ENCODE measurements around the gene TUSC2.

Gene TUSC2

DNA sequence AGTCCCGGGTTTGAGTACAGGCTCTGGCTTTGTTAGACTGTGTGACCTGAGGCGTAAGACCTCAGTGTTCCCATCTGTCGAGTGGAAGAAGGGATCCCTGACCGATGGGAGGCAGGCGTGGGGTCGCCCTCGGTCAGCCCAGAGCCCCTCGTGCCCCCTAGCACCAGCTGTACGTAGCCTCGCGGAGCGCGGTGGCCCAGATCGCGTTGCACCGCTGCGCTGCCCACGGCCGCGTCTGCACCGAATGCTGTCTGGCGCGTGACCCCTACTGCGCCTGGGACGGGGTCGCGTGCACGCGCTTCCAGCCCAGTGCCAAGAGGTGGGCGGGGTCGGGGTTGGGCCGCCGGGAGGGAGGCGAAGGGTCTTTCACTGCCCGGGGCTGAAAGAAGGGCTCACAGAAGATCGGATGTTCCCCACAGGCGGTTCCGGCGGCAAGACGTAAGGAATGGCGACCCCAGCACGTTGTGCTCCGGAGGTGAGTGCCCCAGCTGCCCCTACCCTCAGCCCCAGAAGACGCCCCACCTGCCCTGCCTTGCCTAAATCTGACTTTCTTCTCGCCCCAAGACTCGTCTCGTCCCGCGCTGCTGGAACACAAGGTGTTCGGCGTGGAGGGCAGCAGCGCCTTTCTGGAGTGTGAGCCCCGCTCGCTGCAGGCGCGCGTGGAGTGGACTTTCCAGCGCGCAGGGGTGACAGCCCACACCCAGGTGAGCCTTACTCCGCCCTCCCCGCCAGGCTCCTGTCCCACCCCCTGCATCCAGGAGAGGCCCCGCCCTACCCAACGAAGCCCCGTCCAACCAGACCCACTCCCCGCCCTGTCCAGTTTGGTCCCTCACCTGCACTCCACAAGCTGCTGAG, 52.7 kb downstream of the TUSC2 start:
- Histone ChIP-seq H3K4me1 (ENCODE audit: control insufficient read depth, insufficient read depth, low read length) (peaks cover 5% of the 10 kb centered on the region), H3K36me3 (ENCODE audit: control insufficient read depth, insufficient read depth, low read length) (no peaks in the 10 kb centered on the region), H3K27me3 (ENCODE audit: control insufficient read depth, insufficient read depth, low read length) (peaks cover 9% of the 10 kb centered on the region), H3K27ac (ENCODE audit: low read depth, low read length) (no peak overlapping the region), H3K4me3 (ENCODE audit: low read length) (no peak overlapping the region), H3K9ac (ENCODE audit: low read length) (no peak overlapping the region)
